AG04449 (cell line): ENCODE data around the gene MISFA.

ENCODE experiments used
- CTCF ChIA-PET: fragments of 350-600 bp; formaldehyde crosslinking; extraction: SDS; loops from one replicate; lab custom pipeline; 2021; ENCODE audit warnings: antibody characterized with exemption; lab: Yijun Ruan, JAX
- POLR2A ChIA-PET: fragments of 400-600, 350-600 bp; formaldehyde crosslinking; extraction: SDS; loops from one replicate; lab custom pipeline; 2020; ENCODE audit warnings: antibody characterized with exemption, inconsistent platforms; lab: Yijun Ruan, JAX
- DNase-seq: peaks from one replicate; pipeline ENCODE4 v3.0.0-alpha.2; 2010; ENCODE audit warnings: low read depth, low spot score
- H3K4me3 ChIP-seq: 2 replicates; pipeline ENCODE4 v1.5.1; 2011; ENCODE audit warnings: low read depth, mild to moderate bottlenecking, control low read depth, low read length
- CTCF ChIP-seq: IDR thresholded peaks from one replicate; pipeline ENCODE4 v1.5.1; 2011; ENCODE audit warnings: mild to moderate bottlenecking, moderate library complexity, low read length, control low read depth, inconsistent platforms; ENCODE audit not compliant: insufficient read depth; ENCODE audit errors: missing control alignments

The MISFA gene

GRCh38 chr11:18650859-18651557, 51.4 kb downstream of the MISFA start:
- peak; percentile 62 for TF ChIP-seq CTCF
- DNase-seq: no peak
- POLR2A ChIA-PET: no interaction called here
- CTCF ChIA-PET: interaction anchor here (0.8 to 1.6 kb wide), 5 partner anchors 15 to 111 kb away, joined by 3 to 4 read pairs (median 3); no protein-coding TSS in a partner anchor
- no peak overlapping the region for H3K4me3 ChIP-seq
